ENCODE results near the gene MED23. TPM values are rescaled to one million over a fixed set of nuclear protein-coding genes. Genes with fewer than 3 reads are reported as not detected.

Gene MED23
- total and polyA plus RNA-seq, 12 donors: 4.6 to 18.4 (median 11.5) TPM

DNA sequence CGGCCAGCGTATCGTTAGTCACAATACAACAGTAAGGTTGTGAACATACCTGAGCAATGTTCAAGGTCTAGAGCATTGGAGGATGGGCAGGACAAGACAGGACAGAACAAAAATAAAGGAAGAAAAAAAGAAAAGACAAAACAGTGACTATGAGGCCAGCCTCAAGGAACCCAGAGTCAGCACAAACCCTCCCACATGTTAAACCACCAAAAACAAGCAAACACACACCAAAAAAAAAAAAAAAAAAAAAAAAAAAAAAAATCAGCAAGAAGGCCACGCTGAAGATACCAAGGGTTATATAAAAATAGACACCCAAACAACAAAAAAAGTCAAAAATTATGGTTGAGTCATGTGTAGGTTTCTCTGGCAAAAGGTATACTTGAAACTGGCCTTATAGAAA lies 12.8 kb downstream of the MED23 start:
- TF ChIP-seq, protein P1, sequence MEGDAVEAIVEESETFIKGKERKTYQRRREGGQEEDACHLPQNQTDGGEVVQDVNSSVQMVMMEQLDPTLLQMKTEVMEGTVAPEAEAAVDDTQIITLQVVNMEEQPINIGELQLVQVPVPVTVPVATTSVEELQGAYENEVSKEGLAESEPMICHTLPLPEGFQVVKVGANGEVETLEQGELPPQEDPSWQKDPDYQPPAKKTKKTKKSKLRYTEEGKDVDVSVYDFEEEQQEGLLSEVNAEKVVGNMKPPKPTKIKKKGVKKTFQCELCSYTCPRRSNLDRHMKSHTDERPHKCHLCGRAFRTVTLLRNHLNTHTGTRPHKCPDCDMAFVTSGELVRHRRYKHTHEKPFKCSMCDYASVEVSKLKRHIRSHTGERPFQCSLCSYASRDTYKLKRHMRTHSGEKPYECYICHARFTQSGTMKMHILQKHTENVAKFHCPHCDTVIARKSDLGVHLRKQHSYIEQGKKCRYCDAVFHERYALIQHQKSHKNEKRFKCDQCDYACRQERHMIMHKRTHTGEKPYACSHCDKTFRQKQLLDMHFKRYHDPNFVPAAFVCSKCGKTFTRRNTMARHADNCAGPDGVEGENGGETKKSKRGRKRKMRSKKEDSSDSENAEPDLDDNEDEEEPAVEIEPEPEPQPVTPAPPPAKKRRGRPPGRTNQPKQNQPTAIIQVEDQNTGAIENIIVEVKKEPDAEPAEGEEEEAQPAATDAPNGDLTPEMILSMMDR (IDR thresholded peaks at IDR 0.05): no peak
- WGBS, 2 donors: 96 to 98% methylated on average over 4 of the region's 4 CpGs
- Histone ChIP-seq H3K27ac (no peak overlapping the region), H3K27me3 (no peaks in the 10 kb centered on the region), H3K4me3 (no peak overlapping the region), H3K9me3 (no peaks in the 10 kb centered on the region), H3K4me1 (no peaks in the 10 kb centered on the region), H3K36me3 (peaks cover 0 to 100% (median 73%) of the 10 kb centered on the region in 9 donors)
- no peak for DNase-seq
- no peak for ATAC-seq
- intact Hi-C loops (cut with DNase I): loop anchor here in 1 of 10 donors (10.0 kb wide), 1 partner anchor 420 kb away; no protein-coding TSS in a partner anchor

DNA sequence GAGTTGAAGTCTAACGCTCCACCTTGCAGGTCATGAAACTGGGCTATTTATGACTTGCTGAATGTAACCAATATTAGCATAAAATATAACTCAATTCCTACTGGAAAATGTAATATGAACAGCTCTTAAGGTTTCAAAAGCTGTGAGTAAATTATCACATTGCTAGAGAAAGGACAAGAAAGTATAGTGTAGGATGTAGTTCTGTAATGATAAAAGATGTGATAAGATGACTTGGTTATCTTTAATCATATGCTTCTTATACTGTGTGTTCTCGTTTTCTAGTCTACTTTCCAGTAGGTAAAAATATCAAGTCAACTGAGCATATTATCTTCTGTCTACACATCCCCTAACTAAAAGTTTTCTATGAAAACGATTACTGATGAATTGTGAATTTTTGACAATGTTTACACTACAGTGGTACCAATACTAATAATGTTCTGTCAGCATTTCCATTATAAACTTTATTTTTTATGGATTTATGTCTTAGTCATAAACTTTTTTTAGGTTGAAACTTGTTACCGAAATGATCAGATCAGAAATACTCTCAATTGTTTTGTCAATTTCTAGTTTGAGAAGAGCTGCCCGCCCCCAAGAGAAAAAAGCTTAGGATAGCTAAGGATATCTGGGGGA lies 14.6 kb downstream of the MED23 start:
- intact Hi-C loops (cut with DNase I): loop anchor here in 1 of 10 donors (10.0 kb wide), 1 partner anchor 419 kb away; no protein-coding TSS in a partner anchor
- TF ChIP-seq, protein P1 (IDR thresholded peaks at IDR 0.05): no peak
- 85 to 87% methylated on average over 5 of the region's 5 CpGs for WGBS, 2 donors
- Histone ChIP-seq H3K36me3 (peaks cover 0 to 100% (median 64%) of the 10 kb centered on the region in 9 donors), H3K4me1 (no peaks in the 10 kb centered on the region), H3K4me3 (no peak overlapping the region), H3K27me3 (no peaks in the 10 kb centered on the region), H3K9me3 (no peaks in the 10 kb centered on the region), H3K27ac (no peak overlapping the region)
- no peak for DNase-seq
- ATAC-seq: no peak

DNA sequence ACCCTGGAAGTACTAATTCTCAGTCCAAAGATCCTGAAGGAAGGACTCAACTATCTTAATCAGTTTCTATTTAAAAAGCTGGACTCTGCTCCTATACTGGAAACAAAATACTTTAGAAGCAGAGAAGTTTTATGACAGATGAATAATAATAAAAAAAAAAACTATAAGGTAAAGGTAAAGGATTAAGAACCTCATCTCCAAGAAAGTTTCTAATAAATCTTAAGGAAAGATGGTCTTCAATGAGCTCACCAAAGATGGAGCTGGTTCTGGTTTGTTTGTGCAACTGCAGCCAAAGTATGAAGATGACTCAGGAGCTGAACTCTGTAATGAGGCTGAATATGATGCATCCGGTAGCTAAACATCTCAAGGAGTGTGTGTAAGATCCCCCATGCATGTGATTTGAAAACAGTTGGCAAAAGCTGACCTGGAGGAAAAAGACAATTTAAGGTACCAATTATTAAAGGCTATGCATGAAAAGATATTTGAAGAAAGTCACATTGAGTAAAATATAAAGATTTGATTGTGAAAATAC lies 25.2 kb downstream of the MED23 start:
- intact Hi-C loops (cut with DNase I): no loop called here
- no peak for ATAC-seq
- Histone ChIP-seq H3K4me1 (peaks cover 0 to 9% (median 0%) of the 10 kb centered on the region in 9 donors), H3K4me3 (no peak overlapping the region), H3K27me3 (no peaks in the 10 kb centered on the region), H3K27ac (no peak overlapping the region), H3K36me3 (peaks cover 0 to 100% (median 86%) of the 10 kb centered on the region in 9 donors), H3K9me3 (no peaks in the 10 kb centered on the region)
- DNase-seq: no peak
- TF ChIP-seq, protein P1 (IDR thresholded peaks at IDR 0.05): no peak
- 90 to 100% methylated on average over 1 of the region's 1 CpG for WGBS, 2 donors

DNA sequence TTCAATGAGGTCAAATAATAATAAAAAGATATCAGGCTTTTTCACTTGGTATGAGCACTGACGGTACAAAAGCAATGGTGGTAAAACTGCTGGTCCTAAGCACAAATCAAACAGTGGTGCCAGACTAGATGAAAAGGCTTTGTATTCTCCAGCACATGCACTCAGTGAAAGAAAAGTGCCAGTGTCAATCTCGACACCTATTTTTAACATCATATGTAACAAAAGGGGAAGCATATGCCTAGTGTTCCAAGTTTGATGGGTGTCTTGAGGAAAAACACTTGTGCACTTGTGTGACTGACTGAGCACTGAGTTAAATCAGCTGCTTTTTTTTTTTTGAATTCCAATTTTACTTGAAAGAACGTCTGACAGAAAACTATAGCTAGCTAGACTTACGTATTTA lies 27.3 kb downstream of the MED23 start:
- DNase-seq (peak in 1 of 2 donors; percentile 4), ATAC-seq (peak in 7 of 8 donors; percentile 46 to 89 (median 72))
- TF ChIP-seq, protein P1 (IDR thresholded peaks at IDR 0.05): no peak
- Histone ChIP-seq H3K4me3 (no peak overlapping the region), H3K9me3 (no peaks in the 10 kb centered on the region), H3K27ac (peak overlapping the region in 2 of 10 donors; percentile 9 to 14), H3K36me3 (peaks cover 0 to 100% (median 90%) of the 10 kb centered on the region in 9 donors), H3K27me3 (no peaks in the 10 kb centered on the region), H3K4me1 (peaks cover 0 to 9% (median 0%) of the 10 kb centered on the region in 9 donors)
- intact Hi-C loops (cut with DNase I): no loop called here
- WGBS, 2 donors: 50 to 63% methylated on average over 4 of the region's 4 CpGs
